Right ventricle myocardium superior (tissue), 1 donor: ENCODE data around the gene RAPGEF6. TPM values are rescaled to one million over a fixed set of nuclear protein-coding genes. Genes with fewer than 3 reads are reported as not detected.
A peak's percentile ranks its signal among the peaks of the same experiment; 100 is the strongest.
"Not testable (repeated sequence)": the region's sequence is repeated elsewhere in the genome, so short reads cannot be mapped to it uniquely, and the experiment has no call there.

Source experiments
- ATAC-seq: fragments of 200-7000 bp; cut with Tn5 transposase; one replicate; pipeline ENCODE4 v1.9.1; 2020; ENCODE audit warnings: mild to moderate bottlenecking; ENCODE audit not compliant: poor library complexity
- DNase-seq: peaks from one replicate; pipeline ENCODE4 v3.0.0-alpha.2; 2020
- intact Hi-C: fragments of 100-400 bp; cut with DNase I; formaldehyde crosslinking; loops from one replicate; pipeline ENCODE4 v1.11.2; 2022
- total RNA-seq: library from RNA; stranded (reverse); fragmentation: NEBNext Ultra II Directional; extraction: Animal tissue kit (Norgen Biotek cat#: 25700); gene quantifications from one replicate; pipeline ENCODE4 v1.2.1, GENCODE V29; 2021
- donor health status: DM: no; HTN: yes; CAD: no; lungs with severe emphysema.

The RAPGEF6 gene
- total RNA-seq, 1 donor from 2014 or later: 8.2 TPM

DNA sequence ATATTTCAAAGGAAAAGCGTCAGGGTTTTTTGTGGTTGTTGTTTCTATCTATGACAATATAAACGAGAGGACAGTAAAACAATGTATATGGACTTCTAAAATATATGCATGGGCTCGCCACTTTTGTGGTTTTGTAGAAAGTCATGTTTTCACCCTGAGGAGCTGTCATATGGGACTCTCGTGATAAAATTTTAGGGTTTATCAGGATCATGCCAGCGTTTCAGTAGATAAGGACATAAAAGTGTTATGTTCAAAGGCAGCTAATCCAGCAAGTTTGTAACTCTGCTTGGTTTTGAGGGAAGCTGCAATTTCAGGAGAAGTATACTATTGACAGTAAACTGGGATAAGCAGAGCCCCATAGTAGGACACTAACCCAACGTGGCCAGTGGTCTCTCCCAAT is 250.9 kb downstream of the RAPGEF6 start:
- no peak for ATAC-seq
- no peak for DNase-seq
- intact Hi-C loops: no loop called here

DNA sequence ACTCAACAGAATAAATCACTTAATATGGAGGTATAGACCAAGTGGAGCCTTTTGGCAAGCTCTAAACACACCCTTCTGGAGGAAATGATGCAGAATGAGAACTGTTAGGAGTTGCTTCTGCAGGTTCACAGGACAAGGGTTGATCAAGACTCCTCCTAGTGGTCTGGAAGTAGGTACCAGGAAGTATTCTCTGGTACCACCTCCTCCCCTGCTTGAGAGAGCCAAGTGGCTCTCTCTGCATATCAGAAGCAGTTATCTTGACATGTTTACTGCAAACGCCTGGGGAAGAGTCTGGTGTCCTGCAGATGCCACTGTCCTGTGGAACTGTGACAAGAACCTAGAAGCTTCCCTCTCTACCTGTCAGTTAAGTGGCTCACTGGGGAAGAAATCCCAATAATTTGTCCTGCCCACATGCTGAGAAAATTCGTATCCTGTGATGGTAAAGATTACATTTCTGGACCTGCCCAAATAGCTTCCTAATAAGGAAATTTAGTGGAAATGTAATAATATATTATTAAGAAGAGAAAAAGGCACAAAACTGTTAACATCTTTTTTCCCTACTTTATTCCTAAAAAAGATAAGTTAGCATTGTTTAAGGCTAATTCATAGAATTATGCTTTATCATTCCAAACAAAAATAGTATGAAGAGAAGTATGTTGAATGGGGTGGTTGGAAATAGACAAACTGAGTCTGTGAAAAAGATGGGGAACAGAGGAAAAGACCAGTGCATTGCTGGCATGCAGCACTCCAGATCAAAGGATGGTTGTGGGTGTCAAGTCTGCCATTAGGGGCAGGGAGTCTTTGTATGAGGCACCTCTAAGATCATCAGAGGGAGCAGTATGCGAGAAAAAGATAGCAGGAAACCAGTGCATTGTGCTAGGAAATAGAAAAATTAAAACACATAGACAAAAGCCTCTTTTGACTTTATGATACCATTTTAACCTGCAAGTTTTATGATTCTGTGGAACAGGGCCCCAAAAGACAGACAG is 252.3 kb downstream of the RAPGEF6 start:
- ATAC-seq: peak; percentile 61
- intact Hi-C loops: no loop called here
- no peak for DNase-seq

DNA sequence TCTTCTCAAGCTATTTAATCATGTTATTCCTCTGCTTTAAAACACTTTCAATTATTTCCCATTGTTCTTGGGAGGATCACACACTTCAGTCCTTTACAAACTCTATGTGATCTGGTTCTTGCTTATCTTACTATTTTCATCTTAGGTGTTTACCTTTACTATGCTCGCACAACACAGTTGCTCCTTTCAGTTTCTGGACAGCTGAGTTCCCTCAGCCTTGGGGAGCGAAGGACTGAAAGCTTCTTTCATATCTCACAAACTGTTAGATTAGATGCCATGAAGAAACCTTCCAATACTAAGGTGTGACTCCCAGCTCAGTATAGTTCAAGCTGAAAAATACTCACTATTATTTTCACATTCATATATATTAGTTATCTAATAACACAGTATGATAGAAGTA is 253.3 kb downstream of the RAPGEF6 start:
- ATAC-seq (no peak), DNase-seq (no peak)
- intact Hi-C loops: no loop called here

DNA sequence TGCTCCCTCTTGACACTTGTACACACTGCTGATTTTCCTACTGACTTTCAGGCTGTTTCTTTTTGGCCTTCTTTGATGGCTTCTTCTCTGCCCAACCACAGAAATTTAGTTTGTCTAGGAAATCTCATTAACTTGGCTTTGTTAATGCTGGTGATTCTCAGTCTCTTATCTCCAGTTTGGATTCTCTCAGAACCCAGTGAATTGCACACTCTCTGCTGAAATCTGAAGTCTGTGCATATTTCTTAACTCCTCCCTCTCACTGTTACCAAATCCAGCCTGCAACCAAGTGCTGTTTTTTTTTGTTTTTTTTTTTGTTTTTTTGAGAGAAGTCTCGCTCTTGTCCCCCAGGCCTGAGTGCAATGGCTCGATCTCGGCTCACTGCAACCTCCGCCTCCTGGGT is 254.0 kb downstream of the RAPGEF6 start:
- intact Hi-C loops: no loop called here
- DNase-seq (no peak), ATAC-seq (no peak)

DNA sequence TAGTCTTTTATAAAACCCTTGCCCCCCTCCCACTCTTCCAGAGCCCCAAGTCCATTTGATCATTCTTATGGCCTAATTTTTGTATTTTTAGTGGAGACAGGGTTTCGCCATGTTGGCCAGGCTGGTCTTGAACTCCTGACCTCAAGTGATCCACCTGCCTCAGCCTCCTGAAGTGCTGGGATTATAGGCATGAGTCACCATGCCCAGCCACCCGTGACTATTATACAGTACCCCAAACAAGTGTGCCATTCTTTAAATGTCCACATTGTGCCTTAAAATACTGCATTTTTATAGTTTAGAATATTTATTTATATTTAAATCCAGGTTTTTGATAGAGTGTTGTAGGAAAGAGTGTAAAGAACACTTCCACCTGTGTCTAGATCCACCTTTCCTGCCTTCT is 254.8 kb downstream of the RAPGEF6 start:
- intact Hi-C loops, ATAC-seq: not testable (repeated sequence)

DNA sequence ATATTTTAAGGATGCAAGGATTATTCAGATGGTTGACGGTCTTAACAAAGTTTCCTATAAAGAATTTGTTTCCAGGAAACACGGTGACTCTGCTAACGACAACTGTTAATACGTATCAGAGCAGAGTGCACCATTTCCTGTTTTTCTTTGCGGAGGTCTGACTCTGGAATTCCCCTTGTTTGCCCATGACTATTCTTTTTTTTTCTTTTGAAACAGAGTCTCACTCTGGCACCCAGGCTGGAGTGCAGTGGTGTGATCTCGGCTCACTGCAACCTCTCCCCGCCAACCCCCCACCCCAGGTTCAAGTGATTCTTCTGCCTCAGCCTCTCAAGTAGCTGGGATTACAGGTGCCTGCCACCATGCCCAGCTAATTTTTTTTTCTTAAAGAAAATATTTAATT is 255.3 kb downstream of the RAPGEF6 start:
- no peak for DNase-seq
- intact Hi-C loops: no loop called here
- ATAC-seq: peak; percentile 34

More for the DNA sequence above, 254.8 kb downstream of the RAPGEF6 start:
- DNase-seq: not testable (repeated sequence)

DNA sequence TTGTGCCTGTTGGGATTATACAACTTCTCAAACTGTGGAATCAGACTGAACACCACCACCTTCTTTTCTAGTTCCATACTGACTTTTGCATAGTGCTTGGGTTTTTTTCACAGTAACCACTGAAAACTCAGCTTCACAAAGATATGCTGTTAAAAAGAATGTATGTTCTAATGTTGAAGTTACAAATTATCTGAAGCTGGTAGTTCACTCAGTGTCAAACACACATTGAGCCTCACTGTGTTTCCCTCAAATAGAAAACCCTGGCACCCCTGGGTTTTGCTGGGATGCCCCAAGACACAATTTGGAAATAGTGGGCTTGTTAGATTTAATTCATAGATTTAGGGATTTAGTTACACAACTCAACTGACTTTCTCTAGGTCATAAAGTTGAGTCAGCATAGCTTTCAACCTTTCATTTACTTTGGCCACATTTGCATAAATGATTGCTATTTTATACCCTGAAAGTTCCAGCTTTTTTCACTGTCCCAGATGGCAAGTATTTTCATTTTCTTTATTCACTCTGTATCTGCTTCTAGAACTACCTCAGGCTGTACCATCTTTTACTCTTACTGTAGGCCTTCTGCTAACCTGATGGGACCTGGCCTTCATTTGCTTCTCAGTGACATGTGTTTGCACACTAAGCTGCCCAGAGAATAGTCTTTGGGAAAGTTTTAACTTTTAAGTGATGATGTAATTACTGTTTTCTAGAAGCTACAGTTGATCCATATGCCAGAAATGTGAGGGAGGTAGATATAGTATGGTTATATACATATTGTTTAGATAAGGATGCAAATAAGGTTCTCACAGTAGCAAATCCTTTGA is 256.1 kb downstream of the RAPGEF6 start:
- DNase-seq: no peak
- ATAC-seq: no peak
- intact Hi-C loops: no loop called here

DNA sequence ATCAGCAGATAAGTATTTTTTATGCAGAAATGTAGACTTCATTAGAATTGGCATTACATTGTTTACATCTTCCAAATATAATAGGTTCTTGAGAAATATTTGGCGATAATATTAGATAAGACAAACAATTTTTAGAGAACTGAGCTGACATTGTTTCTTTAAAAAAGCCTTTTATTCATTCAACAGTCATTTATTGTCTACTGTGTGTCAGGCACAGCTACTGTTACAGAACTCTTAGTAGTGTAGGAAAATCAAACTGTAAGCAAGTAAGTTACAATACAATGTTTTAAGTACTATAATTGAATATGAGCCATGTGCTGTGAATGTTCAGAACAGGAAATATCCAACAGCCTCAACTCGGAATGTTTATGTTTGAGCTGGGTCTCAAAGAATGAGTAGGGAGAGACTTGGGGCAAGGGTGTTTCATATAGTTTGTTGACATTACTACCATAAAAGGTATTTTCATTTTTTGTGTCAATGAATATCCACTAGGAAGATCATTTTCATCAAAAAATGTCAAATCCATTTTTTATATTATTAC is 257.2 kb downstream of the RAPGEF6 start:
- intact Hi-C loops: no loop called here
- no peak for DNase-seq
- ATAC-seq: no peak

DNA sequence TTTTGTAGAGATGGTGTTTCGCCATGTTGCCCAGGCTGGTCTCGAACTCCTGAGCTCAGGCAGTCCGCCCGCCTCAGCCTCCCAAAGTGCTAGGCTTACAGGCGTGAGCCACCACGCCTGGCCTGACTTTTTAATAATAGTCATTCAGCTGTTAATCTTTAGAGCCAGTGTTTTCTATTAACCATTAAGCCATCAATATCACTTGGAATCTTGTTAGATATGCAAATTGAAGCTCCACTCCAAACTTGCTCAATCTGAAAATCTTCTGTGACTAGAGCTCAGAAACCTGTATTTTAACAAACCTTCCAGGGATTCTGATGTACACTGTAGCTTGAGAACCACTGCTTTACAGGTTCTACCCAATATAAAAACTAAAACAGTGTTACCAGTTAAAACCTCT is 257.7 kb downstream of the RAPGEF6 start:
- ATAC-seq (no peak), DNase-seq (no peak)
- intact Hi-C loops: no loop called here

DNA sequence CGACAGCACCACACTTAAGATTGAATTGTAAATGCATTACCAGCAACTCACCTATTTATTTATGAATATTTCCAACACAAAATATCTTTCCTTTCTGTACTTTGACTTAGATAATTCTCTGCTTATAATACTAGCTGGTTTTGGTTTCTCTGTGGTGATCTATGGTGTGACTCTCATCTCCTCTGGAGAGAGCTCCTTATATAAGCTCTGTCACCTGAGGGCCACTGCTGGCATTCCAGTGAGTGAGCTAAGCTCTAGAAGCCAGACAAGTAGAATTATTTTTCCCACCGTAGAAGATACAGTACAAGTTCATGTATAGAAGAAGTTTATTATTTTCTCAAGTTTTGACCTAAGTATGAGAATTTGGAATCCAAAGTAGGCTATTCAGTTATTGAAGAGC is 259.7 kb downstream of the RAPGEF6 start:
- DNase-seq (no peak), ATAC-seq (no peak)
- intact Hi-C loops: no loop called here

Other genes with a start within 250 kb of the RAPGEF6 start
- gene FNIP1, start 161.8 kb upstream of the RAPGEF6 start, total RNA-seq: 30.7 TPM